Aorta (tissue), 5 donors: ENCODE results near the gene B4GAT1. TPM values are rescaled to one million over a fixed set of nuclear protein-coding genes. Genes with fewer than 3 reads are reported as not detected.
"Not testable (repeated sequence)": the region's sequence is repeated elsewhere in the genome, so short reads cannot be mapped to it uniquely, and the experiment has no call there.

Source experiments
- ATAC-seq: fragments of 200-7000 bp; cut with Tn5 transposase; one replicate; pipeline ENCODE4 v1.9.1; 2022; ENCODE audit warnings: moderate library complexity; ENCODE audit not compliant: low FRiP score
- DNase-seq, 2 donors: peaks; one replicate each; pipeline ENCODE4 v3.0.0-alpha.2; 2020
- H3K27ac ChIP-seq, 2 donors: one replicate each; pipeline ENCODE4 v1.5.1; 2013; ENCODE audit warnings: low read length in 2 of 2, mild to moderate bottlenecking in 2 of 2, moderate library complexity in 2 of 2, control low read depth in 1 of 2, inconsistent platforms in 1 of 2, low read depth in 1 of 2
- H3K27me3 ChIP-seq, 2 donors: one replicate each; pipeline ENCODE4 v1.6.1; 2013; ENCODE audit warnings: control low read depth in 1 of 2, low read length in 1 of 2, mild to moderate bottlenecking in 1 of 2, moderate library complexity in 1 of 2; ENCODE audit not compliant: insufficient read depth in 2 of 2, control insufficient read depth in 1 of 2
- H3K36me3 ChIP-seq, 2 donors: one replicate each; pipeline ENCODE4 v1.6.1; 2013; ENCODE audit warnings: control low read depth in 1 of 2, low read length in 1 of 2, mild to moderate bottlenecking in 1 of 2; ENCODE audit not compliant: insufficient read depth in 2 of 2, control insufficient read depth in 1 of 2
- H3K4me1 ChIP-seq, 2 donors: one replicate each; pipeline ENCODE4 v1.6.1; 2013; ENCODE audit warnings: low read length in 2 of 2, control low read depth in 1 of 2, mild to moderate bottlenecking in 1 of 2, moderate library complexity in 1 of 2; ENCODE audit not compliant: insufficient read depth in 2 of 2, control insufficient read depth in 1 of 2
- H3K4me3 ChIP-seq, 2 donors: one replicate each; pipeline ENCODE4 v1.5.1; 2013; ENCODE audit warnings: low read length in 2 of 2, control low read depth in 1 of 2, mild to moderate bottlenecking in 1 of 2
- H3K9me3 ChIP-seq: one replicate; pipeline ENCODE4 v1.6.1; 2013; ENCODE audit warnings: mild to moderate bottlenecking, low read length; ENCODE audit not compliant: control insufficient read depth
- WGBS, 2 donors: extraction: QIAGEN DNeasy Blood & Tissue Kit; methylation state at CpG; one replicate each; pipeline ENCODE4 v1.1.7; 2013; 5-methylcytosine and 5-hydroxymethylcytosine counted together
- intact Hi-C, 2 donors: fragments of 100-400 bp; cut with DNase I; formaldehyde crosslinking; loops; one replicate each; pipeline versions ENCODE4 v1.14.2 to v1.15.0; 2022
- polyA plus RNA-seq, 2 donors: library from polyadenylated mRNA; stranded (reverse); fragments of 200-250 nt; gene quantifications; one replicate each; pipeline ENCODE4 v1.2.3, GENCODE V29; 2013
- total RNA-seq, 2 donors: library from RNA; stranded (reverse); fragmentation: NEBNext Ultra II Directional; extraction: Animal tissue kit (Norgen Biotek cat#: 25700); gene quantifications; one replicate each; pipeline ENCODE4 v1.2.1, GENCODE V29; 2021
- donor health status: healthy with polysubstance abuse.
- donor health status: Bipolar disorder and iron deficiency.
- donor health status: DM: no; HTN: no; CAD: no.
- donor health status: DM: no; HTN: no; CAD: no.
- donor health status: DM: yes; HTN: yes; CAD: no.

Gene B4GAT1
- total and polyA plus RNA-seq, 4 donors = 7.0 to 18.8 (median 15.0) TPM

- H3K27ac ChIP-seq, H3K4me3 ChIP-seq, H3K9me3 ChIP-seq, intact Hi-C loops, H3K36me3 ChIP-seq, H3K27me3 ChIP-seq, ATAC-seq, H3K4me1 ChIP-seq: not testable (repeated sequence)
- 77 to 79% methylated on average over 8 of the region's 8 CpGs for WGBS, 2 donors
- DNase-seq = peak in 1 of 2 donors; percentile 36
Measured at GRCh38 chr11:66350560-66351235, 3.3 kb upstream of the B4GAT1 start.

- H3K9me3 ChIP-seq = no peaks in the 10 kb centered on the region
- ATAC-seq = no peak
- H3K27ac ChIP-seq = no peak overlapping the region
- 65 to 73% methylated on average over 2 of the region's 2 CpGs for WGBS, 2 donors
- no peaks in the 10 kb centered on the region for H3K4me1 ChIP-seq
- H3K36me3 ChIP-seq = no peaks in the 10 kb centered on the region
- H3K4me3 ChIP-seq = no peak overlapping the region
- DNase-seq = no peak
- intact Hi-C loops = no loop called here
- H3K27me3 ChIP-seq = no peaks in the 10 kb centered on the region
Measured at GRCh38 chr11:66349084-66349386, 1.6 kb upstream of the B4GAT1 start.

GRCh38 chr11:66346476-66347424 is 679 bp downstream of the B4GAT1 start:
- ATAC-seq (no peak), DNase-seq (no peak)
- intact Hi-C loops = no loop called here
- WGBS, 2 donors = 23 to 29% methylated on average over 62 to 68 of the region's 68 CpGs
- no peaks in the 10 kb centered on the region for H3K27me3 ChIP-seq
- no peaks in the 10 kb centered on the region for H3K36me3 ChIP-seq
- peak overlapping the region; percentile 92 to 97 for H3K4me3 ChIP-seq
- H3K4me1 ChIP-seq = no peaks in the 10 kb centered on the region
- H3K9me3 ChIP-seq = no peaks in the 10 kb centered on the region
- peak overlapping the region in 1 of 2 donors; percentile 85 for H3K27ac ChIP-seq

- DNase-seq (no peak), ATAC-seq (peak; percentile 2)
- peaks cover 0 to 6% of the 10 kb centered on the region in 2 donors for H3K36me3 ChIP-seq
- no peaks in the 10 kb centered on the region for H3K27me3 ChIP-seq
- no peaks in the 10 kb centered on the region for H3K9me3 ChIP-seq
- no peak overlapping the region for H3K4me3 ChIP-seq
- peak overlapping the region in 1 of 2 donors; percentile 62 for H3K27ac ChIP-seq
- WGBS, 2 donors = 0 to 5% methylated on average over 7 of the region's 7 CpGs
- intact Hi-C loops = no loop called here
- H3K4me1 ChIP-seq = no peaks in the 10 kb centered on the region
Measured at GRCh38 chr11:66345316-66345649, 2.1 kb downstream of the B4GAT1 start.

GRCh38 chr11:66344550-66345315 is 2.7 kb downstream of the B4GAT1 start, which contains the start of gene BRMS1:
Gene BRMS1 (minus strand): TSS chr11:66345104. CDS start chr11:66342234, 2,870 bp downstream.
- no peaks in the 10 kb centered on the region for H3K4me1 ChIP-seq
- H3K36me3 ChIP-seq = peaks cover 0 to 6% of the 10 kb centered on the region in 2 donors
- intact Hi-C loops = no loop called here
- 1% methylated on average over 59 of the region's 59 CpGs for WGBS, 2 donors
- peak; percentile 95 for ATAC-seq
- peak within 1 kb of the TSS in 1 of 2 donors; percentile 62 for H3K27ac ChIP-seq
- peak; percentile 99 to 100 for DNase-seq
- peak within 1 kb of the TSS; percentile 48 to 88 for H3K4me3 ChIP-seq
- H3K27me3 ChIP-seq = no peaks in the 10 kb centered on the region
- H3K9me3 ChIP-seq = no peaks in the 10 kb centered on the region

GRCh38 chr11:66343176-66343575 is 4.3 kb downstream of the B4GAT1 start:
- DNase-seq = peak in 1 of 2 donors; percentile 10
- H3K4me1 ChIP-seq = no peaks in the 10 kb centered on the region
- no peak overlapping the region for H3K4me3 ChIP-seq
- H3K27me3 ChIP-seq = no peaks in the 10 kb centered on the region
- 90% methylated on average over 8 of the region's 8 CpGs for WGBS, 2 donors
- H3K27ac ChIP-seq = no peak overlapping the region
- peaks cover 0 to 8% of the 10 kb centered on the region in 2 donors for H3K36me3 ChIP-seq
- intact Hi-C loops = no loop called here
- no peak for ATAC-seq
- H3K9me3 ChIP-seq = no peaks in the 10 kb centered on the region

GRCh38 chr11:66341502-66342126 is 5.8 kb downstream of the B4GAT1 start:
- Histone ChIP-seq H3K27me3 (no peaks in the 10 kb centered on the region), H3K36me3 (peaks cover 0 to 8% of the 10 kb centered on the region in 2 donors), H3K27ac (no peak overlapping the region), H3K4me3 (no peak overlapping the region), H3K9me3 (no peaks in the 10 kb centered on the region), H3K4me1 (no peaks in the 10 kb centered on the region)
- ATAC-seq = no peak
- no peak for DNase-seq
- 92 to 94% methylated on average over 21 of the region's 21 CpGs for WGBS, 2 donors
- intact Hi-C loops = no loop called here
